ENCODE results near the gene CFDP1.

The CFDP1 gene

DNA sequence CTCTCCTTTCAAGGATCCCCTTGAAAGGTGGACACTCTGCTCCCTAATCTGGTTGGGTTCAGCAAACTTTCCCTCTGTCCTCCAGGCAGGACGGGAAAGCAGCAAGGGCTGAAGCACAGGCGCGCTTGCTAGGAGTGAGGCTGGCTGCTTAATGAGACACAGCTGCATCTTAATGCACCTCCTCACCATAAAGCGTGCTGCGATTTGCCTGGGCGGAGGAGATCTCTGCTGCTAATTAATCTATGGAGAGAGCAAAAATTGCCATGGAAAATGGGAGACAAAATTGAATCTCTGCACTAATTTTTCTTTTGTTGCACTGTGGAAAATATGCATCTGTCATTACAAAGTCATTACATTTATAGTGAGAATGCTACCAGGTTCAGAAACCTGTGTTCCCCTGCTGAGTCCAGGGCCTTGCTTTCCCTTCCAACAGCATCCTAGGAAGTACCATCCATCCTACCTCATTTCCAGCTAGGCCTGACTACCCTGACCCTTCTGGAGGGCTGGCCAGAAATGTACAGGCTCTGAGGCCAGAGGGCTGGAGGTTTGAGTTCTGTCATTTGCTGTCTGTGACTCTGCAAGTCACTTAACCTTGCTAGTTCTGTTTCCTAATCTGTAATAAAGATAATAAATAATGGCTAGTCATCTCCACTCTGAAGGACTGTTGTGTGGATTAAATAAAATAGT is 138.4 kb downstream of the CFDP1 start:
- Histone ChIP-seq H3F3A (ENCODE audit: insufficient read depth, low read length) (no peaks in the 10 kb centered on the region), H3K27me3 (replicated peaks; ENCODE audit: insufficient read depth, low read length) (no peaks in the 10 kb centered on the region), H4K20me1 (ENCODE audit: insufficient read depth, low read length) (no peaks in the 10 kb centered on the region), H3K9me2 (replicated peaks; ENCODE audit: insufficient read depth, low read length) (no peaks in the 10 kb centered on the region), H3K36me3 (replicated peaks; ENCODE audit: insufficient read depth, low read length) (no peaks in the 10 kb centered on the region), H3K9ac (ENCODE audit: low read length) (no peak overlapping the region), H3K4me2 (ENCODE audit: low read depth, low read length) (no peak overlapping the region), H3K27ac (ENCODE audit: low read length) (no peak overlapping the region), H3K79me2 (ENCODE audit: low read length) (no peaks in the 10 kb centered on the region), H2AFZ (ENCODE audit: low read length) (no peak overlapping the region), H3K4me3 (ENCODE audit: low read length) (no peak overlapping the region), H3K9me3 (replicated peaks; ENCODE audit: insufficient read depth, low read length) (no peaks in the 10 kb centered on the region), H3K4me1 (ENCODE audit: low read length) (no peaks in the 10 kb centered on the region)
- DNase-seq, result no peak
- TF ChIP-seq, protein P1, sequence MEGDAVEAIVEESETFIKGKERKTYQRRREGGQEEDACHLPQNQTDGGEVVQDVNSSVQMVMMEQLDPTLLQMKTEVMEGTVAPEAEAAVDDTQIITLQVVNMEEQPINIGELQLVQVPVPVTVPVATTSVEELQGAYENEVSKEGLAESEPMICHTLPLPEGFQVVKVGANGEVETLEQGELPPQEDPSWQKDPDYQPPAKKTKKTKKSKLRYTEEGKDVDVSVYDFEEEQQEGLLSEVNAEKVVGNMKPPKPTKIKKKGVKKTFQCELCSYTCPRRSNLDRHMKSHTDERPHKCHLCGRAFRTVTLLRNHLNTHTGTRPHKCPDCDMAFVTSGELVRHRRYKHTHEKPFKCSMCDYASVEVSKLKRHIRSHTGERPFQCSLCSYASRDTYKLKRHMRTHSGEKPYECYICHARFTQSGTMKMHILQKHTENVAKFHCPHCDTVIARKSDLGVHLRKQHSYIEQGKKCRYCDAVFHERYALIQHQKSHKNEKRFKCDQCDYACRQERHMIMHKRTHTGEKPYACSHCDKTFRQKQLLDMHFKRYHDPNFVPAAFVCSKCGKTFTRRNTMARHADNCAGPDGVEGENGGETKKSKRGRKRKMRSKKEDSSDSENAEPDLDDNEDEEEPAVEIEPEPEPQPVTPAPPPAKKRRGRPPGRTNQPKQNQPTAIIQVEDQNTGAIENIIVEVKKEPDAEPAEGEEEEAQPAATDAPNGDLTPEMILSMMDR (IDR thresholded peaks at IDR 0.05; ENCODE audit: low read length), result no peak
- TF ChIP-seq EZH2phosphoT487 (IDR thresholded peaks at IDR 0.05; ENCODE audit: low read length) (no peak), EZH2 (optimal IDR thresholded peaks at IDR 0.05; ENCODE audit: low read depth, low read length) (no peak)

DNA sequence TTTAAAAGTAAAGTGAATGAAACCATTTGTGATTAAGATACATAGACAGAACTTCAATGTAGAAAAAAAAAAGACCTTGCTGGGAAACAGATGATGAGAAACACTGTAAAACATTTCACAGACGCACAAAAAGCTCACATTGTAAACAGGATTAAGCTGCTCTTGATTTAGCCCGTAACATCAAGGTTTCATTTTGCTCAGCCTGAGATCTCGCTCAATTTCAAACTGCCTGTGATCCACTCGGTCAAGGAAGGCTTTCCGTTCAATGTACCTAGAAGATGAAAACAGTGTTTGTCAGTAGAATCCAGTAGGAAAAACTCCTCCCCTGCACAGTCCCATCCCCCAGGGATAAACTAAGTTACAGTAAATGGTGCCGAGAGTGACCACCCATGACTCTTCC is 139.5 kb downstream of the CFDP1 start:
- H3K27ac ChIP-seq (ENCODE audit: low read length), result no peak overlapping the region
- no peaks in the 10 kb centered on the region for H3K9me2 ChIP-seq (replicated peaks; ENCODE audit: insufficient read depth, low read length)
- H3K9ac ChIP-seq (ENCODE audit: low read length), result no peak overlapping the region
- TF ChIP-seq, protein P1 (IDR thresholded peaks at IDR 0.05; ENCODE audit: low read length), result no peak
- TF ChIP-seq EZH2 (optimal IDR thresholded peaks at IDR 0.05; ENCODE audit: low read depth, low read length) (no peak), EZH2phosphoT487 (IDR thresholded peaks at IDR 0.05; ENCODE audit: low read length) (no peak)
- no peaks in the 10 kb centered on the region for H3F3A ChIP-seq (ENCODE audit: insufficient read depth, low read length)
- H3K4me1 ChIP-seq (ENCODE audit: low read length), result no peaks in the 10 kb centered on the region
- H4K20me1 ChIP-seq (ENCODE audit: insufficient read depth, low read length), result no peaks in the 10 kb centered on the region
- H3K79me2 ChIP-seq (ENCODE audit: low read length), result no peaks in the 10 kb centered on the region
- no peaks in the 10 kb centered on the region for H3K36me3 ChIP-seq (replicated peaks; ENCODE audit: insufficient read depth, low read length)
- H3K9me3 ChIP-seq (replicated peaks; ENCODE audit: insufficient read depth, low read length), result no peaks in the 10 kb centered on the region
- H3K4me2 ChIP-seq (ENCODE audit: low read depth, low read length), result no peak overlapping the region
- no peaks in the 10 kb centered on the region for H3K27me3 ChIP-seq (replicated peaks; ENCODE audit: insufficient read depth, low read length)
- H2AFZ ChIP-seq (ENCODE audit: low read length), result no peak overlapping the region
- H3K4me3 ChIP-seq (ENCODE audit: low read length), result no peak overlapping the region
- DNase-seq, result no peak

DNA sequence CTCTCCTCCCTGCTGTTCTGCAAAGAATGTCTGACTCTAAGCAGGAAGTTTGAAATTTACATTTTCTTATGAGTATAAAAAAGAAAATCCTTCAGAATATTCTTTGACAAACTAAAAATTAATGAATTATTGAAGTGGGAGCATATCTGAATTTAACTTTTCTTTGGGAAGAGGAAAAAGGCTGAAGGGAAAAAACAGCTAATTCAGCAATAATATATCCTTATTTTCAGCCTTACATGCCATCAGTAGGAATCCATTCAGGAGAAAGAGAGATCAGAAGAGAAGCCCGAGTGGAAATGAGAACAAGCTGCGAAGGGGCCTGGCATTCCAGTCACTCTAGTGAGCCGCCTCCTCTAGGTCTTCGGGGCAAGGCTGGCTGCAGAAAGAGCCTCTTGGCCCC is 140.1 kb downstream of the CFDP1 start:
- no peaks in the 10 kb centered on the region for H4K20me1 ChIP-seq (ENCODE audit: insufficient read depth, low read length)

More for the DNA sequence above, 140.1 kb downstream of the CFDP1 start:
- no peak for TF ChIP-seq EZH2phosphoT487 (IDR thresholded peaks at IDR 0.05; ENCODE audit: low read length)
- TF ChIP-seq, protein P1 (IDR thresholded peaks at IDR 0.05; ENCODE audit: low read length), result no peak
- no peak for TF ChIP-seq EZH2 (optimal IDR thresholded peaks at IDR 0.05; ENCODE audit: low read depth, low read length)
- Histone ChIP-seq H3K36me3 (replicated peaks; ENCODE audit: insufficient read depth, low read length) (no peaks in the 10 kb centered on the region), H3K4me3 (ENCODE audit: low read length) (no peak overlapping the region), H3K4me2 (ENCODE audit: low read depth, low read length) (no peak overlapping the region), H2AFZ (ENCODE audit: low read length) (no peak overlapping the region), H3F3A (ENCODE audit: insufficient read depth, low read length) (no peaks in the 10 kb centered on the region), H3K27me3 (replicated peaks; ENCODE audit: insufficient read depth, low read length) (no peaks in the 10 kb centered on the region), H3K9ac (ENCODE audit: low read length) (no peak overlapping the region), H3K4me1 (ENCODE audit: low read length) (no peaks in the 10 kb centered on the region), H3K9me3 (replicated peaks; ENCODE audit: insufficient read depth, low read length) (no peaks in the 10 kb centered on the region), H3K79me2 (ENCODE audit: low read length) (no peaks in the 10 kb centered on the region), H3K27ac (ENCODE audit: low read length) (no peak overlapping the region), H3K9me2 (replicated peaks; ENCODE audit: insufficient read depth, low read length) (no peaks in the 10 kb centered on the region)
- DNase-seq, result no peak

All from MM.1S (cell line).